Upper lobe of left lung (tissue), 6 donors: ENCODE results near the gene GPR87. TPM values are rescaled to one million over a fixed set of nuclear protein-coding genes. Genes with fewer than 3 reads are reported as not detected.

Source experiments
- ATAC-seq, 2 donors: fragments of 200-7000 bp; cut with Tn5 transposase; one replicate each; pipeline ENCODE4 v1.9.1; 2022; ENCODE audit warnings: mild to moderate bottlenecking in 2 of 2, moderate library complexity in 2 of 2; ENCODE audit not compliant: low FRiP score in 2 of 2
- DNase-seq, 2 donors: peaks; one replicate each; pipeline ENCODE4 v3.0.0-alpha.2; 2019 to 2020
- H3K27ac ChIP-seq, 4 donors: fragments of 200-600 bp; sonication (generic); one replicate each; pipeline ENCODE4 v1.5.1; 2016 to 2019
- H3K27me3 ChIP-seq, 4 donors: fragments of 200-600 bp; sonication (generic); one replicate each; pipeline ENCODE4 v1.5.1; 2017 to 2019
- H3K36me3 ChIP-seq, 4 donors: fragments of 200-600 bp; sonication (generic); one replicate each; pipeline ENCODE4 v1.5.1; 2016 to 2019
- H3K4me1 ChIP-seq, 4 donors: fragments of 200-600 bp; sonication (generic); one replicate each; pipeline ENCODE4 v1.5.1; 2018 to 2019
- H3K4me3 ChIP-seq, 4 donors: fragments of 200-600 bp; sonication (generic); one replicate each; pipeline ENCODE4 v1.5.1; 2017 to 2019; ENCODE audit warnings: mild to moderate bottlenecking in 2 of 4, moderate library complexity in 1 of 4
- H3K9me3 ChIP-seq, 4 donors: fragments of 200-600 bp; sonication (generic); one replicate each; pipeline ENCODE4 v1.5.1; 2018 to 2019
- CTCF ChIP-seq, 6 experiments: fragments of 450-650 bp in 4 of 6; fragments of 200-600 bp in 2 of 6; sonication (generic) in 2 of 6; IDR thresholded peaks; one replicate each; pipeline ENCODE4 v1.5.1; 2016 to 2019; ENCODE audit warnings: antibody characterized with exemption in 6 of 6
- EP300 ChIP-seq, 4 donors: sonication (generic); formaldehyde crosslinking; IDR thresholded peaks; one replicate each; pipeline ENCODE4 v1.5.1; 2017; ENCODE audit warnings: antibody characterized with exemption in 4 of 4, control low read depth in 2 of 4
- POLR2A ChIP-seq, 4 donors: fragments of 450-650 bp; IDR thresholded peaks; one replicate each; pipeline ENCODE4 v1.5.1; 2016 to 2017; ENCODE audit warnings: antibody characterized with exemption in 4 of 4, mild to moderate bottlenecking in 2 of 4
- POLR2AphosphoS5 ChIP-seq, 2 donors: sonication (generic); formaldehyde crosslinking; IDR thresholded peaks; one replicate each; pipeline ENCODE4 v1.5.1; 2017; ENCODE audit warnings: antibody characterized with exemption in 2 of 2
- WGBS, 2 donors: methylation state at CpG; one replicate each; pipeline ENCODE4 v1.1.5; 2017 to 2018; 5-methylcytosine and 5-hydroxymethylcytosine counted together
- total RNA-seq, 6 donors: library from RNA; depleted of rRNA in 4 of 6; stranded (reverse); fragments of >200 nt in 4 of 6; gene quantifications; one replicate each; pipeline versions ENCODE4 v1.1.0 to v1.2.1, GENCODE V29; 2016 to 2021
- donor health status: DM: no; HTN: no; CAD: no; lungs with moderate emphysema.
- donor health status: DM: no; HTN: yes; CAD: no; lungs with severe emphysema.

The GPR87 gene
- total RNA-seq, 6 donors from 2014 or later, result 0.30 to 0.69 (median 0.34) TPM; not detected in 3

- peak overlapping the region in 3 of 4 donors; percentile 15 to 37 (median 31) for H3K4me3 ChIP-seq
- no peaks in the 10 kb centered on the region for H3K9me3 ChIP-seq
- 28 to 33% methylated on average over 10 of the region's 10 CpGs for WGBS, 2 donors
- H3K27me3 ChIP-seq, result no peaks in the 10 kb centered on the region
- H3K27ac ChIP-seq, result peak overlapping the region; percentile 45 to 76 (median 62)
- peak in 1 of 2 donors; percentile 26 for DNase-seq
- H3K4me1 ChIP-seq, result peaks cover 0 to 15% (median 3%) of the 10 kb centered on the region in 4 donors
- no peaks in the 10 kb centered on the region for H3K36me3 ChIP-seq
- peak; percentile 62 to 68 for ATAC-seq
- TF ChIP-seq EP300 (IDR thresholded peaks at IDR 0.05) (no peak), POLR2A (IDR thresholded peaks at IDR 0.05) (no peak), POLR2AphosphoS5 (IDR thresholded peaks at IDR 0.05) (no peak), CTCF (IDR thresholded peaks at IDR 0.05) (no peak)
Measured at GRCh38 chr3:151328298-151328995, 11.8 kb upstream of the GPR87 start.

- peak overlapping the region in 3 of 4 donors; percentile 15 to 37 (median 31) for H3K4me3 ChIP-seq
- H3K27ac ChIP-seq, result peak overlapping the region in 3 of 4 donors; percentile 55 to 76 (median 69)
- WGBS, 2 donors, result 15 to 20% methylated on average over 3 of the region's 3 CpGs
- no peaks in the 10 kb centered on the region for H3K27me3 ChIP-seq
- ATAC-seq, result peak in 1 of 2 donors; percentile 58
- no peaks in the 10 kb centered on the region for H3K9me3 ChIP-seq
- peaks cover 0 to 15% (median 3%) of the 10 kb centered on the region in 4 donors for H3K4me1 ChIP-seq
- H3K36me3 ChIP-seq, result no peaks in the 10 kb centered on the region
- TF ChIP-seq POLR2AphosphoS5 (IDR thresholded peaks at IDR 0.05), result no peak
- peak in 3 of 6 experiments; percentile 17 to 55 (median 45) for TF ChIP-seq CTCF (IDR thresholded peaks at IDR 0.05)
- no peak for DNase-seq
Measured at GRCh38 chr3:151327571-151328198, 11.1 kb upstream of the GPR87 start.

GRCh38 chr3:151322511-151322910 is 5.9 kb upstream of the GPR87 start:
- 79% methylated on average over 1 of the region's 1 CpG for WGBS, 2 donors
- DNase-seq, result no peak
- H3K27ac ChIP-seq, result no peak overlapping the region
- H3K36me3 ChIP-seq, result no peaks in the 10 kb centered on the region
- TF ChIP-seq EP300 (IDR thresholded peaks at IDR 0.05) (no peak), POLR2A (IDR thresholded peaks at IDR 0.05) (no peak), POLR2AphosphoS5 (IDR thresholded peaks at IDR 0.05) (no peak), CTCF (IDR thresholded peaks at IDR 0.05) (no peak)
- no peaks in the 10 kb centered on the region for H3K27me3 ChIP-seq
- peaks cover 0 to 4% (median 2%) of the 10 kb centered on the region in 4 donors for H3K4me1 ChIP-seq
- no peak overlapping the region for H3K4me3 ChIP-seq
- no peaks in the 10 kb centered on the region for H3K9me3 ChIP-seq
- ATAC-seq, result peak in 1 of 2 donors; percentile 50

GRCh38 chr3:151321526-151321925 is 4.9 kb upstream of the GPR87 start:
- WGBS, 2 donors, result 52 to 63% methylated on average over 1 of the region's 1 CpG
- no peak overlapping the region for H3K4me3 ChIP-seq
- no peaks in the 10 kb centered on the region for H3K9me3 ChIP-seq
- no peak overlapping the region for H3K27ac ChIP-seq
- no peaks in the 10 kb centered on the region for H3K27me3 ChIP-seq
- no peak for TF ChIP-seq EP300 (IDR thresholded peaks at IDR 0.05)
- TF ChIP-seq CTCF (IDR thresholded peaks at IDR 0.05), result no peak
- no peak for TF ChIP-seq POLR2AphosphoS5 (IDR thresholded peaks at IDR 0.05)
- TF ChIP-seq POLR2A (IDR thresholded peaks at IDR 0.05), result no peak
- DNase-seq, result no peak
- no peak for ATAC-seq
- H3K4me1 ChIP-seq, result peaks cover 0 to 4% (median 0%) of the 10 kb centered on the region in 4 donors
- no peaks in the 10 kb centered on the region for H3K36me3 ChIP-seq
